Measurements from ENCODE around the gene SLC5A5.

SLC5A5 gene

GRCh38 chr19:17942181-17942580 is 70.4 kb downstream of the SLC5A5 start:
- no peak for TF ChIP-seq ZNF274 (IDR thresholded peaks at IDR 0.05; ENCODE audit: low read depth, low read length)
- no peak for TF ChIP-seq YY1 (IDR thresholded peaks at IDR 0.05; ENCODE audit: insufficient read depth, insufficient read length)
- no peak for TF ChIP-seq SUZ12 (IDR thresholded peaks at IDR 0.05; ENCODE audit: extremely low read depth, insufficient read depth, insufficient read length)
- no peaks in the 10 kb centered on the region for H3K27me3 ChIP-seq (ENCODE audit: insufficient read depth, insufficient read length)

GRCh38 chr19:17942582-17943273 is 71.0 kb downstream of the SLC5A5 start:
- no peak for TF ChIP-seq SUZ12 (IDR thresholded peaks at IDR 0.05; ENCODE audit: extremely low read depth, insufficient read depth, insufficient read length)
- TF ChIP-seq ZNF274 (IDR thresholded peaks at IDR 0.05; ENCODE audit: low read depth, low read length) = no peak
- no peak for TF ChIP-seq YY1 (IDR thresholded peaks at IDR 0.05; ENCODE audit: insufficient read depth, insufficient read length)
- no peak for DNase-seq (ENCODE audit: low read depth, low spot score)
- Histone ChIP-seq H3K9me3 (ENCODE audit: insufficient read depth, low read length) (no peaks in the 10 kb centered on the region), H3K36me3 (ENCODE audit: insufficient read depth, insufficient read length, low read length) (peaks cover 66% of the 10 kb centered on the region), H3K4me3 (ENCODE audit: insufficient read length, low read depth) (no peak overlapping the region), H3K27me3 (ENCODE audit: insufficient read depth, insufficient read length) (no peaks in the 10 kb centered on the region), H3K9ac (ENCODE audit: insufficient read length, low read depth) (no peak overlapping the region), H3K4me1 (ENCODE audit: insufficient read depth, insufficient read length) (peaks cover 4% of the 10 kb centered on the region)

More at GRCh38 chr19:17942181-17942580, 70.4 kb downstream of the SLC5A5 start:
- no peaks in the 10 kb centered on the region for H3K9me3 ChIP-seq (ENCODE audit: insufficient read depth, low read length)
- H3K36me3 ChIP-seq (ENCODE audit: insufficient read depth, insufficient read length, low read length) = peaks cover 71% of the 10 kb centered on the region
- DNase-seq (ENCODE audit: low read depth, low spot score) = no peak
- peaks cover 4% of the 10 kb centered on the region for H3K4me1 ChIP-seq (ENCODE audit: insufficient read depth, insufficient read length)
- peak overlapping the region; percentile 11 for H3K9ac ChIP-seq (ENCODE audit: insufficient read length, low read depth)
- no peak overlapping the region for H3K4me3 ChIP-seq (ENCODE audit: insufficient read length, low read depth)

- H3K4me1 ChIP-seq (ENCODE audit: insufficient read depth, insufficient read length) = peaks cover 4% of the 10 kb centered on the region
- no peaks in the 10 kb centered on the region for H3K27me3 ChIP-seq (ENCODE audit: insufficient read depth, insufficient read length)
- DNase-seq (ENCODE audit: low read depth, low spot score) = no peak
- H3K4me3 ChIP-seq (ENCODE audit: insufficient read length, low read depth) = no peak overlapping the region
- peaks cover 59% of the 10 kb centered on the region for H3K36me3 ChIP-seq (ENCODE audit: insufficient read depth, insufficient read length, low read length)
- no peaks in the 10 kb centered on the region for H3K9me3 ChIP-seq (ENCODE audit: insufficient read depth, low read length)
- H3K9ac ChIP-seq (ENCODE audit: insufficient read length, low read depth) = no peak overlapping the region
- no peak for TF ChIP-seq ZNF274 (IDR thresholded peaks at IDR 0.05; ENCODE audit: low read depth, low read length)
- TF ChIP-seq YY1 (IDR thresholded peaks at IDR 0.05; ENCODE audit: insufficient read depth, insufficient read length) = no peak
- no peak for TF ChIP-seq SUZ12 (IDR thresholded peaks at IDR 0.05; ENCODE audit: extremely low read depth, insufficient read depth, insufficient read length)
These were observed 71.8 kb downstream of the SLC5A5 start for GRCh38 chr19:17943274-17944221.

GRCh38 chr19:17944301-17944700 is 72.6 kb downstream of the SLC5A5 start:
- H3K9ac ChIP-seq (ENCODE audit: insufficient read length, low read depth) = peak overlapping the region; percentile 8
- no peak for DNase-seq (ENCODE audit: low read depth, low spot score)

More at GRCh38 chr19:17944301-17944700, 72.6 kb downstream of the SLC5A5 start:
- Histone ChIP-seq H3K36me3 (ENCODE audit: insufficient read depth, insufficient read length, low read length) (peaks cover 56% of the 10 kb centered on the region), H3K27me3 (ENCODE audit: insufficient read depth, insufficient read length) (peaks cover 7% of the 10 kb centered on the region), H3K9me3 (ENCODE audit: insufficient read depth, low read length) (no peaks in the 10 kb centered on the region), H3K4me3 (ENCODE audit: insufficient read length, low read depth) (no peak overlapping the region), H3K4me1 (ENCODE audit: insufficient read depth, insufficient read length) (peaks cover 4% of the 10 kb centered on the region)
- TF ChIP-seq SUZ12 (IDR thresholded peaks at IDR 0.05; ENCODE audit: extremely low read depth, insufficient read depth, insufficient read length) (no peak), ZNF274 (IDR thresholded peaks at IDR 0.05; ENCODE audit: low read depth, low read length) (no peak), YY1 (IDR thresholded peaks at IDR 0.05; ENCODE audit: insufficient read depth, insufficient read length) (no peak)
